ENCODE data around the gene SLC6A6.

- TF ChIP-seq POLR2A (IDR thresholded peaks at IDR 0.05) (no peak), CTCF (IDR thresholded peaks at IDR 0.05) (no peak)
Observed at GRCh38 chr3:14494973-14495300, 92.5 kb downstream of the SLC6A6 start.

Data from lower leg skin (tissue), 3 donors.